NCI-H524 treated with DMSO at 0.1 percent for 48 hours (cell line): ENCODE data around the gene AGR3.

Experiments
- DNase-seq: peaks from one replicate; lab custom pipeline; 2025; lab: John Stamatoyannopoulos, UW

The AGR3 gene

GRCh38 chr7:16833373-16833772, 48.4 kb downstream of the AGR3 start:
- no peak for DNase-seq

- DNase-seq: no peak
Measured at GRCh38 chr7:16826060-16826459, 55.7 kb downstream of the AGR3 start.

GRCh38 chr7:16822029-16822428, 59.8 kb downstream of the AGR3 start:
- DNase-seq: no peak

- no peak for DNase-seq
Measured at GRCh38 chr7:16818732-16819131, 63.1 kb downstream of the AGR3 start.

- DNase-seq: no peak
Measured at GRCh38 chr7:16817536-16817935, 64.2 kb downstream of the AGR3 start.

- DNase-seq: no peak
Measured at GRCh38 chr7:16816824-16817223, 65.0 kb downstream of the AGR3 start.

- DNase-seq: no peak
Measured at GRCh38 chr7:16815001-16815400, 66.8 kb downstream of the AGR3 start.

GRCh38 chr7:16813232-16813616, 68.6 kb downstream of the AGR3 start:
- DNase-seq: no peak

GRCh38 chr7:16812542-16813231, 69.1 kb downstream of the AGR3 start:
- no peak for DNase-seq

- DNase-seq: no peak
Measured at GRCh38 chr7:16811551-16811950, 70.2 kb downstream of the AGR3 start.

- no peak for DNase-seq
Measured at GRCh38 chr7:16810573-16810972, 71.2 kb downstream of the AGR3 start.

- no peak for DNase-seq
Measured at GRCh38 chr7:16810112-16810511, 71.7 kb downstream of the AGR3 start.
